Medulla oblongata (tissue), 1 donor: Measurements from ENCODE around the gene LAMA5.

Experiments
- DNase-seq: peaks from one replicate; pipeline ENCODE4 v3.0.0-alpha.2; 2015; ENCODE audit errors: extremely low spot score

Gene LAMA5

GRCh38 chr20:62303340-62304226 lies 63.5 kb downstream of the LAMA5 start:
- DNase-seq, result no peak

DNA sequence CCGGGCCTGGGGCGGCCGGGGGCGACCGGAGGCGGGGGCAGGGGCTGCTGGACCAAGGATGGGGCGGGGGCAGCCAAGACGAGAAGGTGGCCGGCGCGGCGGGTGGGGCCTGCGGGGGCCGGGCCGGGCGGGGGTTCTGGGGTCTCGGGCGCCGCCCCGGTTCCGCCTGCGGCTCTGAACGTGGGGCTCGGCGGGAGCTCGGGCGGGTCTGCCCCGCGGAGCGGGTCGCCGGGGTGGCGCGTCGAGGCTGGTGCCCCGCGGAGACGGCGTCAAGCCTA lies 64.1 kb downstream of the LAMA5 start:
- DNase-seq, result no peak

DNA sequence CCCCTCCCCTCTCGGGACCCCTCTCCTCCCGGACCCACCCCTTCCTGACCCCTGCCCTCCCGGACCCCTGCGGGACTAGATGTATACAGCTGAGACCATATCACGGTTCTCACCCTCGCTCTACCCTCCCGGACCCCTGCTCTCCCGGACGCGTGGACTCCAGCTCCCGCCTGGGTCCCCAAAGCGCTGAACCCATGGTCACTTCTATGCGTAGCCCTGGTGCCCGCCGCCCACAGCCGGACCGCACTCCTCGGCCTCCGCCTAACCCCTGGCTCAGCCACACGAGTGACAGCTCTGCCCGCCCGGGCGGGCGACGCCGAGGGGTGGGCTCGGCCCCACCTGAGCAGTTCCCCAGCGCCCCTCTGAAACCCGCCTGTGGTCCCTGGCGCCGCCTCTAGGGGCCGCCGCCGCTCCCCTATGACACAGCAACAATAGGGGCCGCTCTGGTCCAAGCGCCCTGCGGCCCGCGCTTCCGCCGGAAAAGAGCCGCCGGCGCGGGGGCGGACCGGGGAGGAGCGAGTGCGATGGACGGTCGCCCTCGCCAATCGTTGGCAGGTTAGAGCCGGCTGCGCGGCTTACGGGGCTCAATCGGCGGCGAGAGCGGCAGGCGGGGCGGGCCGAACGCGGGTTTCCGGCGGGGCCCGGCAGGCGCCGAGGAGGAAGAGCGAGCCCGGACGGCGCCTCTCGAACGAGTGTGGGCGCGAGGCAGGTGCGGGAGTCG lies 64.6 kb downstream of the LAMA5 start, which contains the start of gene ADRM1:
TSS of gene ADRM1 (plus strand) at position 657 of the 721 bp plus-strand sequence. CDS start 572 bp downstream, outside the sequence.
- peak; percentile 98 for DNase-seq

DNA sequence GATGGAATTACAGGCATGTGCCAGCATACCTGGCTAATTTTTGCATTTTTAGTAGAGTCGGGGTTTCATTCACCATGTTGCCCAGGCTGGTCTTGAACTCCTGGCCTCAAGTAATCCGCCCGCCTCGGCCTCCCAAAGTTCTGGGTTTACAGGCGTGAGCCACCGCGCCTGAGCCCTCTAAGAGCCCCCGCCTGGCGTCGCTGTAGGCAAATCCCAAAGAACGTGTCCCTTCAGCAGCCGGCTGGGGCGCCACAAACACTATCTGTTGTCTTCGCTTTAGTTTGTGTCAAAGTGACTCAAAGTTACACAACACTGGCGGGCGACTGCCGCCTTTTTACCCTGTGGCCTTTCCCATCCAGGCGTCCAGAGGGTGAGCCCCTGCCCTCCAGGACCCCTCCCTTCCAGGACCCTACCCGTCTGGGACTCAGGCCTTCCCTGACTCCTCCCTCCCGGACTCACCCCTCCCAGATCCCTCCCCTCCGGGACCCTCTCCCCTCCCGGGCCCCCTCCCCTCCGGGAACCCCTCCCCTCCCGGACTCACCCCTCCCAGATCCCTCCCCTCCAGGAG lies 65.3 kb downstream of the LAMA5 start:
- peak; percentile 92 for DNase-seq

- peak; percentile 25 for DNase-seq
Observed at GRCh38 chr20:62301111-62301668, 65.9 kb downstream of the LAMA5 start.

DNA sequence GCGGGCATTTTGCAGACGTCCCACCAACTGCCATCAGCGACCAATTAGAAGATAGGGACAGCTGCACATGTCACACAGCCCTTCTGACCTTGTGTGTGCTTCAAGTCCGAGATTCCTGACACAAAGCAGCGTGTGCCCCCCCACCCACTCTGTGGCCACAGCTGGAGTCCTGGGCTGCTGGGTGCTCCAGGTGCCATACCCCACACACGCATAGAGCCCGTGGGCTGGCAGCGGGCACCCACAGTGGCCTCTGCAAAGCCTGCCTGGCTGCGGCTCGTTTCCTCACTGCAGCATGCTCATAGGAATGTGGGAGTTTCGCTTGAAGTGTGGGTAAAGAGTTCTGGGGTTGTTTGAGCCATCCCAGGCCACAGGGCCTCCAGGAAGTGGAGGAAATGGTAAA lies 66.8 kb downstream of the LAMA5 start:
- no peak for DNase-seq

- DNase-seq, result no peak
Observed at GRCh38 chr20:62299666-62300236, 67.4 kb downstream of the LAMA5 start.

DNA sequence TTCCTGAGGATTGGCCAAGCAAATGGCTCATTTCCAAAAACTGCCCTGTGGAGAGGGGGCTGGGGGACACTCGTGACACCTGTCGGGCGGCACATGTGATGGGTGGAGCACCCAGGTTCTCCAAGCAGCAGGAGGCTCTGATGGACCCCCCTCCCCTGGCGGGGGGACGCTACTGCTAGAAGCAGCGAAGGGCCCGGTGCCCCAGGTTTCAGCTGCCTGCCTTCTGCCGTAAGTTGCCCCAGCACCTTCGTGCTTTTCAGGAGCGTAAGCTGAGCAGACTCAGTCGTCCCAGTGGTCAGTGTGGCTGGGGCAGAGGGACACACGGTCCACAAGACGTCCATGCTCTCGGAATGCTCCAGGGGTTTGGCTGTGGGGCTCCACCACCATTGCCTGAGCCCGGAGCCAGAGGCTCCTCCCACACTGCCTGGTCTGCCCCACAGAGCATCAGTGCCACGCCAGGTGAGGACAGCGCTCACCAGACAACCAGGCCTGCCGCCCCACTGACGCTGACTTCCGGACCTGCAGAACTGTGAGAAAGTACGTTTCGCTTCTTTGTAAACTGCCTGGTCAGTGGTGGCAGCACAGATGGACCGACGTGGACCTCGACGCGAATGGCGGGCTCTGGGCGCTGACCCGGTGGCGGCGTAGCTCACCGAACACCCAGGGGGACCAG lies 68.4 kb downstream of the LAMA5 start:
- no peak for DNase-seq

DNA sequence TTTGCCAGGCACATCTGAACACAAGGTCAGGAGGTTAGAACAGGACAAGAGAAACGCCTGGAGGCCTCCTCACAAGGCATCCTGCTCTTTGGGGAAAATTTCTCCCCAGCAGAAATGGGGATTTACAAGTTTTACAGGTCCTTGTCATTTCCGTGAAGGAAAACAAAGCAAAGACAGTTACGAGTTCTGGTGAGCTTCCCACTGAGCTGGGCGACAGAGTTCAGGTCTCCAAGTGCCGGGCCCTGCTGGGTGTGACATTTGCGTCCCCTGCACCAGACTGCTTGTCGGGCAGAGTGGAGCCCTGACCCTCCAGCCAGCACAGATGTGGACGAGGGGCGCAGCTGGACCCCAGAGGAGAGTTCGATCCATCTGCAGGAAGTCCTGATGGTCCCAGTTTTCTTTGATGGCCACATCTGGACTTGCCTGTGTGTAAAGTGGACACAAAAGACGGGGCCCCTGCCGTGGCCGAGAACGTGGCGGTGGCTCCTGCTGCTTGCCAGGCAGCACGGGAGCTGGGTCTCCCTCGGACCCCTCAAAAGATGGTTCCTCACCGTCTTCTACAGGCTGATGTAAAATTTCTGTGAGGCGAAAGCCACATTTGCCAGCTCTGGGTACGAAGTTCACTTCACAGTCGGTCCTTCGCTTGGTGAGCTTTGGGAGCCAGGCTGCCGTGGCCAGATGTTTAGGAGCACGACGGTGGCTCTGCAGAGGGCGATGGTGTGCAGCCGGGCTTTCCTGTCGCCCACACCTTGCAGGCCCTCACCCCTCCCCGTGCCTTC lies 69.5 kb downstream of the LAMA5 start:
- no peak for DNase-seq

- no peak for DNase-seq
Observed at GRCh38 chr20:62296724-62297448, 70.2 kb downstream of the LAMA5 start.

DNA sequence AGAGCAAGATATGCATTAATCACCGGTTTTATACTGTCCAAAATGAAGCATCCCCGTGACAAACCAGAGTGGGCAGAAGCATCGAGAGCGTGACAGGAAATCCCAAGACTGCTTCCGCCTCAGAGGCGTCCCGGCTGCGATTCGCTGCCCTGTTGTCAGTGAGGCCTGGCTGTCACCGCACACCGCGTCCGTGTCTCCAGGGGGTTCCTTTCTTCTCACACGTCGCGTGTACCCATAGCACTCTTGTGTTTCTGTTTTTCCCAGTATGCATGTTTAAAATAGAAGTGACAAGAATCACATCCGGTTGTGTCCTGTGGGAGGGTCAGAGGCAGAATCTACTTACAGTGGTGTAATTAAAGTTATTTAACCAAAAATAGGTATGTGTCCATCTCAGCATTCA lies 72.6 kb downstream of the LAMA5 start:
- no peak for DNase-seq

GRCh38 chr20:62293946-62294345 lies 73.2 kb downstream of the LAMA5 start:
- no peak for DNase-seq

GRCh38 chr20:62293111-62293784 lies 73.9 kb downstream of the LAMA5 start:
- no peak for DNase-seq

GRCh38 chr20:62292108-62292507 lies 75.0 kb downstream of the LAMA5 start:
- DNase-seq, result no peak

DNA sequence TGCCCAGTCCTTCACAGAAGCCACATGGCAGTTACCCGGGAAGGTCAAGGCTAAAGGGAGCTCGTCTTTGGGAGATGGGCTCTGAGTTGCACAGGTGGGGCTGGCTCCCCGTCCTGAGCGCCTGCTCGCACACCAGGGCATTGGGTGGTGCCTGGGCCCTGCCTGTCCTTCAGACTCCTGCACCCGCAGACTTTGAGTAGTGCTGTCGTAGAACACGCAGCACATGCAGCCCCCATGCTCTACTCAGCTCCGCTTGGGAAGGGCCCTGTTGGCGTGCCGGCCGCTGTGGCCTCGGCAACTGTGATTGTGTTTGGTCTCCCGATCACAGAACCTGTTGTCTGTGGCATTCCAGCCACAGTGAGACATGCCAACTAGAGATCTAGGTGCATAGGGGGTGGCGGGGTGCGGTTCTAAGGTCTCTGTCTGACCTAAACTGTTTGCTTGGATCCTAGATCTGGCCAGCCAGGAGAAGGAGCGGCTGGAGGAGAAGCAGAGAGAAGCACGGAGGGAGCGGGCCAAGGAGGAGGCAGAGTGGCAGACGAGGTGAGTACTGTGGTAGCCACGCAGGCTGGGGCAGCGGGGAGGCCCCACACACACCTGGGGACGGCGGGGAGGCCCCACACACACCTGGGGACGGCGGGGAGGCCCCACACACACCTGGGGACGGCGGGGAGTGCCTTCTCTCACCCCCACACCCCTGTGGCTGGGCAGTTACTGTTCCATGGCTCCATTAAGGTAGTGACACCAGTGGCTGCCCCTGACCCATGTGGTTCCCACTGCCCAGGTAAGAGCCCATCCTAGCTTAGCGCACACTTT lies 75.7 kb downstream of the LAMA5 start:
- no peak for DNase-seq

- DNase-seq, result no peak
Observed at GRCh38 chr20:62289898-62290297, 77.2 kb downstream of the LAMA5 start.

- no peak for DNase-seq
Observed at GRCh38 chr20:62289131-62289530, 78.0 kb downstream of the LAMA5 start.

- DNase-seq, result no peak
Observed at GRCh38 chr20:62288535-62289105, 78.5 kb downstream of the LAMA5 start.
